NCI-H524 (cell line): ENCODE measurements around the gene CTNND2.
"Not testable (repeated sequence)": the region's sequence is repeated elsewhere in the genome, so short reads cannot be mapped to it uniquely, and the experiment has no call there.

Source experiments
- DNase-seq, 2 experiments: peaks; one replicate each; lab custom pipeline; 2025; lab: John Stamatoyannopoulos, UW

The CTNND2 gene

DNA sequence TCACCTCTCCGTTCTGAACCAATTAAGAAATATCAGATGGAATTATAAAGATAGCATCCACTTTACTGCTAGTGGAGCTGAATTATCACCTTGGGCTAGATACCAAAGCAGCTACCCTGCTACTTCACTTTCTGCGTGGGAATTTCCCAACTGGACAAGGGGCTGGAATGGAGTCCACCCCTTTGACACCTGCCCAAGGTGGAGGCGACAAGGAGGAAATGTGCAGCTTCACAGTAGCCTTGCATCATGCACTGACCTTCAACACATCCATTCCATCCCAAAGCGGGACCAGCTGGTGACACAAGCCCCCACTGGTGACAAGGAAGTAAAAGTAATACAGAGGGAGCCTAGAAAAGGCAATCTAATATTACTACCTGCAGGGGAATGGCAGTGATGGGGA, 30.7 kb downstream of the CTNND2 start:
- no peak for DNase-seq

GRCh38 chr5:11869203-11869602, 35.0 kb downstream of the CTNND2 start:
- DNase-seq = no peak

DNA sequence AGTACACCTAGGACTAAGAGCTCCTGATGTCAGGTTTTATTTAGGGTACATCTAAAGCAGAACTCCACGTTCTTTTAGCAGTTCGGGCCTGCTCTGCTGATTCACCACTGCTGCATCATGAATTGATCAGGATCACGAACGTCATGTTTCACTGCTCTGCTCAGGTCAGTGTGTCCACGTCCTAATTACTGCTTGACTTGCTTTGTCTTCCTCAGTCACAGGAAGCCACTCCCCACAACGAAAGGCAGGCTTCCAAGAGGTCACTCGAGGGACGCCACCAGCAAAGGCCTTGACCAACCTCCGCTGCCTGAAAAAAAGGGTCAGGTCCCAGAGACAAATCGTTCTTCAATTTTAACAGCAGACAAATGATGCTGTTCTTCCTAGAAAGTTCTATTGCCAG, 40.3 kb downstream of the CTNND2 start:
- no peak for DNase-seq

DNA sequence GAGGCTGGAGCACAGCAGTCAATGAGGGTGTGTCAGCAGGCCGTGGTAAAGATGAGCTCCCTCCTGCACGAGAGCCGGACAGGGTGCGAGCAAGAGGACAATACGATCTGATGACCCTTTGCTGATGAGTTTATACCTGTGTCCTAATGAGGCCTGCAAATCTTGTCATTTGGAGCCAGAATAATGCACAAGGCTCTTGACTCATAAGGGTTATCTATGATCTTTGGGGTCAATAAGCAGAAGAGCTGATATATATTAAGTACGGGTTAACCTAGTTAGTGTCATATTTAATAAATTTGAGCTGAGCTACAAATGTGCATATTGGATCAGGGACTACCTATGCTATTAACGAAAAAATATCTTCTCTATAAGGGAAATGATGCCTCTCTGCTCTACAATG, 46.9 kb downstream of the CTNND2 start:
- no peak for DNase-seq

- no peak for DNase-seq
Measured at GRCh38 chr5:11854936-11855335, 49.3 kb downstream of the CTNND2 start.

DNA sequence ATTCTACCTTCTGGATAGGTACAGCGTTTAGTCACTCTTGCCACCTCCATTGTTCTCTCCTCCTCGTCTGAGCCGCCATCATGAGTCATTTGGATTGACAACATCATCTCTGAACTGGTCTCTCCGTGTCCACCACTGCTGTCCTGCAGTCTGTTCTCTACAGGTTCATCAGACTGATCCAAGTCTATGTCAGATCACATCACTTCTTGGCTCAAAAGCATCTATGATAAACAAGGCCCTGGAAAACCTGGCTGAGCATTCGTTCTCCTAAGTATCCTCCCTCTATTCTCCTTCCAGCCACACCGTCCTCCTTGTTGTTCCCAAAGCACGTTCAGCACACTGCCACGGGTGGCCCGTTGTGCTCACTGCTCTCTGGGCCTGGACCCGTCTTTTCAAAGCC, 50.5 kb downstream of the CTNND2 start:
- no peak for DNase-seq

DNA sequence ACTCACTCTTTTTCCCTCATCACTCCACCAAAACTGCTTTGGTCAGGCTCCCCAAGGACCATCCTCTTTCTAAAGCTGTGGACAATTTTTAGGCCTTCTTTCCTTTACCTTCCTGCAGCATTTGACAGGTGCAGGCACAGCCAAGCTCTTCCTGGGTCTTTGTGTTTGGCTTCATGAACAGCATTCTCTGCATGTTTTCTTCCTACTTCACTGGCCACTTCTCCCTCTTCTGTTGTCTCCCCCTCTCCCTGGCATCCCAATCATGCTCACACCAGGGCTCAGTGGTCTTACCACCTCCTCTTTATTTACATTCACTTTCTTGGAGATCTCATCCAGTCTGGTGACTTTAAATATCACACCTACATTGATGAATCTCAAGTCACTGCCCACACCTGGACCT, 51.1 kb downstream of the CTNND2 start:
- no peak for DNase-seq

DNA sequence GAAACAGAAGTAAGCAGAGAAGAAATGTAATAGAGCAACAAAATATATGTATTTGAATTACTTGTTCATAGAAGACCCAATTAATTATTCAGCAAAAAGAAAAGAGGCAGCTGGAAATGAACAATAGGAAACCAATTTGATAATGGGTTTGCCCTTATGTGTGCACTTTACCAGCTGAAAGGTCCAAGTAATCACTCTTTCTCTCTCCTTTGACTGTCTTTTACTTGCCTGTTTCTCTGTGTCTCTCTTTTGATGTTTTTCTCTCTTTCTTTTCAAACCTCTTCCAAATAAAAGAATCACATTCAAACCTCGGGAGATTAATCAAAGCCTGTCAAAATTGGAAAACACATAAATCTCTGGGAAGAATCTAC, 51.5 kb downstream of the CTNND2 start:
- no peak for DNase-seq

DNA sequence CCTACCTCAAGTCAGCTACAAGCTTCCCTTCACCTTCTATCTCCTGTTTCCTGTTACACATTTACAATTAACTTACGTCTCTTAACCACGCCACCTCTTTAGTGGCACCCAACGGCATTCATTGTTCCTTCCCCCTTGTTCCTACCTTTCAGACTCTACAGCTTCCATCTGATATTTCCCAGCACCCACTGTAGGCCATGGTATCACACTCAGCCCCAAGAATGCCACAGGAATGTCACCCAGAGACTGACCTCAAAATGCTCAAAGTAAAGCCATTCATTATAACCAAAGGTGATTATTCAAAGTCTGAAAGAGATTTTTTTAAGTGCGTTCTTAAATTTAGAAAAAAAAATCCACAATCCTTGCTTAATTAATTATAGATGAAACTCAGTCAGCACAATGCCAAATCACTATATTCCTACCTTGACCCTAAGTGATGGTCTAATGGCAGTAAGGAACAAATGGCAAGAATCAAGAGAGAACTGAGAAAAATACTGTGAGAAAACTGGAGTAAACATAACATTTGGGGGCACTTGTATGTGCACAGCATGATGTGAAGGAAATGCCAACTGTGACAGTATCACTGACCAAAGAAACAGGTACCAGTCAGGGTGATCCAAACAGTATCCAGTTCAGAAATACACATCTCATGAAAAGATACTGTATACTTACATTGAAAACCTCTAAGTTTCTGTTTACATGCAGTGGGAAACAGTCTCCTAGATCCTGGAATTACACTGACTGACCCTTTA, 52.1 kb downstream of the CTNND2 start:
- DNase-seq = no peak

GRCh38 chr5:11851416-11851815, 52.8 kb downstream of the CTNND2 start:
- no peak for DNase-seq

GRCh38 chr5:11828566-11828965, 75.7 kb downstream of the CTNND2 start:
- not testable (repeated sequence) for DNase-seq

DNA sequence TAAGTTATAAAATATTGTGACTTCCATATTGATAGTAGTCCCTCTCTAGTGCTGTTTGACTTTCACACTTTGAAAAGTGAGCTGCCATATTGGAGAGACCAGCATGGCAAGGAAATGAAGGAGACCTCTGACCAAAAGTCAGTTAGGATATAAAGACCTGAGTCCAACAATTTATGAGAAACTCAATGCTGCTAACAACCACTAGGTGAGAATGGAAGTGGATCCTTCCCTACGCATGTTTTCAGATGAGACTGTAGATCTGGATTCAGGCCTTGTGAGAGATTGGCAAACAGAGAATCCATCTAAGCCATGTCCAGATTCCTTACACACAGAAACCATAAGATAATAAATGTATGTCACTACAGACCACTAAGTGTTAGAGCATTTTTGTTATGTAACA, 81.6 kb downstream of the CTNND2 start:
- DNase-seq = no peak

DNA sequence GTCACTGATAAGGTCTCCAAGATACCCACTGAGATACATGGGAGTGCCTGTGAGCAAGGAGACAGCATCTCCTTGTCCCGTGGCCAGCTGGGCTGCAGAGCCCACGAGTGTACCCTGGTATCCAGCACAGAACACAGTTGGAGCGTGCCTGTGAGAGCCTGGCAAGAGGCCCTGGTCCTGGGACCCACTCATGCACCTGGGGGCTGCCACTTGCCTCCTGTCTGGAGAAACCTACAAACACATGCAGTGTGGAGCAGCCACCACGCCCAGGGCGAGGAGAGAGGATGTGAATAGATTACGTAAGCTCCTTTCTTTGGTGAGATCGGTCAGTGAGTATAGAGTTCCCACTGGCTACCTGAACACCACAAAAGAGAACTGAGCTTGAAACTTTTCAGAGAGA, 88.3 kb downstream of the CTNND2 start:
- no peak for DNase-seq

GRCh38 chr5:11815481-11815880, 88.8 kb downstream of the CTNND2 start:
- no peak for DNase-seq

DNA sequence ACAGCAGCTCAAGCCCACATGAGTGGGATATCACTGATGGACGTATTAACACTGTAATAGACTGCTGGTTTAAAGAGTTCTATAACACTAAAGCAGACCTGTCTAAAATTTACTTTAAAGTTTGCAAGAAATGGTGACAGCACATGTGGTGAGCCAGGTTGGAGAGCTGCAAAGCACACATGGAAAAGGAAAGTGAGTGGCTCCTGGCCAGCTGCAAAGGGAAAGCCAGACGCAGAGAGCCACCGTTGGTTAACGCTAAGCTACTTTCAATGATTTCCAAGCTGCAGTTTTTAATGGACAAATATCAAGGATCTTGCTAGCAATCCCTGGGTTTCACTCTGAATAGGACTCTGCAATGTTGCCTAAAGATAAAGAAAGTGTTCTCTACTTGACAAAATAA, 89.9 kb downstream of the CTNND2 start:
- no peak for DNase-seq

- DNase-seq = no peak
Measured at GRCh38 chr5:11809407-11809806, 94.8 kb downstream of the CTNND2 start.

DNA sequence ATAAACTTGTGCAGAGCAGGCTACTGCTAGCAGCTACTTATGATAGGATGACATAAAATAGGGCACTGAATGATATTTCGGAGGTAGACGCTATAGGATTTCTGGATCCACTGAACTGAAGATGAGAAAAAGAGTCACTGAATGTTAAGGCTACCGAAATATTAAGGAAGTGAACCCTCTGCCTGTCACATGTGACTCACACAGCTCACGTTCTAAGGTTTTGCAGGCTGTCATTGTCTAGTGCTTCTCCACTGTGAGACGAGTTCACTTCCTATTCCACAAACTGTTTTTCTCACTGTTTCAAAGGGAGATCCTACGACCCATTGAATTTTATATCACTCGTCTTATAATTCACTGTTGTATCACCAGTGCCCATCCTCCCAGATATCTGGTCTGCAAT, 100.8 kb downstream of the CTNND2 start:
- DNase-seq = no peak

DNA sequence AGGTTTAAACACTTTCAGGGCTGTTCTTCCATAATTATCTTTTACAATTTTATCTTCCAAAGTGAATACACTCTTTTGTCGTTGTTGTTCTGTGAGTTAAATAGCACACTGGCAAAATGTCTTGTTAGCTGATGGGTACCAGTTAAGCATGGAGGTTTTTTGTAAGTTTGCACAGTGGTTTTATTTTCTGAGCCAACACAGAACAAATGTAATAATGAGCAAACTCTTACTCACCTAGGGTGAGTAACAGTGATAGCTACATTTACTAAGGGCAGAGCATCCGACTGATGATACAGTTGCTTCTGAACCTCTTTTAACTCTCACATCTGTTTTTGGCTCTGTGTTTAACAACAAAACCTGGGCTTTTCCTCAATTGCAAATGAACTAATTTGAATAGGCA, 103.2 kb downstream of the CTNND2 start:
- no peak for DNase-seq

GRCh38 chr5:11797132-11797531, 107.1 kb downstream of the CTNND2 start:
- DNase-seq = peak; percentile 91 to 97

DNA sequence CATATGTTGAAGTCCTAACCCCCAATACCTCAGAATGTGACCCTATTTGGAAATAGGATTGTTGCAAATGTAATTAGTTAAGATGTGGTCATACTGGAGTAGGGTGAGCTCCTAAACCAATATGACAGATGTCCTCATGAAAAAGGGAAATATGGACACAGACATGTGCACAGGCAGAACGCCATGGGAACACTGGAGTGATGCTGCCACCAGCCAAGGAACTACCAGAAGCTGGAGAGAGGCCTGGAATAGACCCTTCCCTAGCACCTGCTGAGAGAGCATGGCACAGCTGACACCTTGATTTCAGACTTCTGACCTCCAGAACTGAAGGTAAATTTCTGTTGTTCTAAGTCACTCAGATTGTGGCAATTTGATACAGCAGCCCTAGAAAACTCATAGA, 110.8 kb downstream of the CTNND2 start:
- DNase-seq = no peak

GRCh38 chr5:11792621-11793020, 111.6 kb downstream of the CTNND2 start:
- DNase-seq = no peak

DNA sequence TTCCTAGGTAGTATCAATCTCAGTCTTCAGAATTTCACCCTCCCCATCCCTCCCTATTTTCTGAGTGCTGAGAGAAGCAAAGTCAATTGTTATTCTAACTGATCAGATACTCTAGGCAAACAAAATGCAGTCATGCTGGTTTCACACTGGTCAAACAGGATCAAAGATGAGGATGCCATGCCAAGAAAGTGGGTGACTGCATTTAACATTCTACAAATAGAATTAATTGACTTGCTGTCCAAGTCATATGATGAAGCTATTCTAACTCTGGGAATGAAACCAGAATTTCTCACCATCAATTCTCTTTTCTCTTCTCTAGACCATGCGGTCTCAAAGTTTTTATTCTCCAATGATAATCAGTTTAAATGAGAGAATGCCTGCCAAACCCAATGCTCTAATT, 112.5 kb downstream of the CTNND2 start:
- DNase-seq = no peak

DNA sequence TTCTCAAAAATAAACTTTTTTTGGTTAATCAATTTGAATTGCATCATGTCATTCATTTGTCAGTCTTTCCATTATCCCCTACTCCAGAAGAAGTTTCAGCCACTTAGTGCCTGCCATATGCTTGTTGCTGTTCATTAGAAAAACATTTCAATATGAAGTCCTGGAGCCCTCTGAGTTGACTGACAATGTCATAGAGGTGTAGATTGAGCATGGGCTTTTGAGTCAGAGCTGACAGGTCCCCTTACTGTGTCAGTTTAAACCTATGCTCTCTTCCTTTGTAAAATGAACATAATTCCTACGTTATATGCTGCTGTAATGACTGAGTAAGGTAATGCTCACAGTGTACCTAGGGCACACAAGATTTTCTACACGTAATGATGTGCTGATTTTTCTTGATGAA, 114.0 kb downstream of the CTNND2 start:
- DNase-seq = no peak

DNA sequence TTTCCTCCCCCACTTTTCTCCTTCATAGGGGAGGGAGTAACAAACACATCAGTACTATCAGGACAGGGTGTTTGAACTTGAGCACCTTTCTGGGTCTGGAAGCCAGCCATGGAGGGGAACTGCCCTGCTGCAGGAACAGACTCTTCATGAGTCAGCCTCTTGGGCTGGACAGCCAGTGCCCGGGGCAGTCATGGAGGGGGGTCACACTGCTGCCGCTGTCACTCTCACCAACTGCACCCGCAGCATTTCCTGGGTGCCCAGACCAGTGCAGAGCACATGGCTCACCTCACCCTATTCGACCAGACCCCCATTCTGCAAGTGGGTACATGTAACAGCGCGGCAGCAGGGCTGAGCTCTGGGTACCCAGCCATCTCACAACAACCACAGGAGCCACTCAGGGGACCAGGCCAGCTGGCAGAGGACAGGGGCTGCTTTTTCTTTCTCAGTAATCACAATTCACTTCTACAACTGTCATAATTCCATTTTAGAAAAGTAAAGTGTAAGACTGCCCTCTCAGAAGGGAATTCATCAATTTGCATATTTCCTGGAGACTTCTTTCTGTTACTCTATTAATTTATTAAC, 118.4 kb downstream of the CTNND2 start:
- DNase-seq = no peak
